Astrocyte of the hippocampus (primary cell): ENCODE results near the gene NFE2L2.
"Not testable (repeated sequence)": the region's sequence is repeated elsewhere in the genome, so short reads cannot be mapped to it uniquely, and the experiment has no call there.

ENCODE experiments used
- DNase-seq: peaks from one replicate; pipeline ENCODE4 v3.0.0; 2011; ENCODE audit warnings: low read depth, low spot score

The NFE2L2 gene

GRCh38 chr2:177237932-177238331 is 26.6 kb downstream of the NFE2L2 start:
- no peak for DNase-seq

- no peak for DNase-seq
Observed at GRCh38 chr2:177235855-177236437, 28.6 kb downstream of the NFE2L2 start.

GRCh38 chr2:177234267-177234666 is 30.3 kb downstream of the NFE2L2 start:
- no peak for DNase-seq

GRCh38 chr2:177232098-177232704 is 32.3 kb downstream of the NFE2L2 start:
- no peak for DNase-seq

GRCh38 chr2:177231270-177231669 is 33.3 kb downstream of the NFE2L2 start:
- no peak for DNase-seq

- DNase-seq, result no peak
Observed at GRCh38 chr2:177229442-177230242, 34.9 kb downstream of the NFE2L2 start.

GRCh38 chr2:177225965-177226360 is 38.6 kb downstream of the NFE2L2 start:
- no peak for DNase-seq

- DNase-seq, result not testable (repeated sequence)
Observed at GRCh38 chr2:177223436-177223835, 41.1 kb downstream of the NFE2L2 start.

- no peak for DNase-seq
Observed at GRCh38 chr2:177221970-177222369, 42.6 kb downstream of the NFE2L2 start.

- no peak for DNase-seq
Observed at GRCh38 chr2:177221534-177221933, 43.0 kb downstream of the NFE2L2 start.

GRCh38 chr2:177219787-177220186 is 44.7 kb downstream of the NFE2L2 start:
- DNase-seq, result not testable (repeated sequence)

GRCh38 chr2:177217247-177217843 is 47.2 kb downstream of the NFE2L2 start:
- DNase-seq, result no peak

- peak; percentile 95 for DNase-seq
Observed at GRCh38 chr2:177212891-177213856, 51.4 kb downstream of the NFE2L2 start.

- peak; percentile 100 for DNase-seq
Observed at GRCh38 chr2:177212106-177212890, 52.2 kb downstream of the NFE2L2 start, which contains the start of gene HNRNPA3. TSS of gene HNRNPA3 (plus strand) at chr2:177212794. CDS start at chr2:177212800, 6 bp downstream.

- no peak for DNase-seq
Observed at GRCh38 chr2:177211576-177212105, 52.9 kb downstream of the NFE2L2 start.

- no peak for DNase-seq
Observed at GRCh38 chr2:177211169-177211568, 53.4 kb downstream of the NFE2L2 start.

GRCh38 chr2:177207101-177207500 is 57.4 kb downstream of the NFE2L2 start:
- no peak for DNase-seq

- DNase-seq, result no peak
Observed at GRCh38 chr2:177204417-177204816, 60.1 kb downstream of the NFE2L2 start.

GRCh38 chr2:177201919-177202346 is 62.6 kb downstream of the NFE2L2 start:
- DNase-seq, result no peak

- DNase-seq, result not testable (repeated sequence)
Observed at GRCh38 chr2:177200419-177200818, 64.1 kb downstream of the NFE2L2 start.
